Trophoblast cell (in vitro differentiated cells and primary cell): ENCODE results near the gene AGBL4.

Experiments
- DNase-seq, 2 donors: peaks; one replicate each; pipeline ENCODE4 v3.0.0-alpha.2; 2016
- H2AFZ ChIP-seq: 2 replicates; pipeline ENCODE4 v1.6.1; 2013; ENCODE audit warnings: low read length, moderate library complexity, mild to moderate bottlenecking; ENCODE audit not compliant: insufficient read depth, poor library complexity
- H2AK5ac ChIP-seq: 2 replicates; pipeline ENCODE4 v1.6.1; 2013; ENCODE audit warnings: mild to moderate bottlenecking, low read length
- H2BK120ac ChIP-seq: 2 replicates; pipeline ENCODE4 v1.6.1; 2013; ENCODE audit warnings: low read length, mild to moderate bottlenecking, moderate library complexity; ENCODE audit not compliant: insufficient read depth, poor library complexity
- H2BK12ac ChIP-seq: 2 replicates; pipeline ENCODE4 v1.6.1; 2013; ENCODE audit warnings: mild to moderate bottlenecking, low read length, moderate library complexity
- H2BK5ac ChIP-seq: 2 replicates; pipeline ENCODE4 v1.6.1; 2013; ENCODE audit warnings: low read length, low read depth, moderate library complexity, mild to moderate bottlenecking; ENCODE audit not compliant: poor library complexity
- H3K14ac ChIP-seq: 2 replicates; pipeline ENCODE4 v1.6.1; 2013; ENCODE audit warnings: mild to moderate bottlenecking, low read length
- H3K18ac ChIP-seq: 2 replicates; pipeline ENCODE4 v1.6.1; 2013; ENCODE audit warnings: mild to moderate bottlenecking, low read length
- H3K23ac ChIP-seq: 2 replicates; pipeline ENCODE4 v1.6.1; 2013; ENCODE audit warnings: low read length
- H3K27ac ChIP-seq: 2 replicates; pipeline ENCODE4 v1.5.1; 2013; ENCODE audit warnings: low read depth, mild to moderate bottlenecking, inconsistent platforms, low read length, moderate library complexity
- H3K27me3 ChIP-seq: 2 replicates; pipeline ENCODE4 v1.6.1; 2013; ENCODE audit warnings: inconsistent platforms, mild to moderate bottlenecking, low read length, moderate library complexity; ENCODE audit not compliant: insufficient read depth
- H3K36me3 ChIP-seq, 2 experiments: 1 replicate in 1 of 2; 2 replicates in 1 of 2; pipeline ENCODE4 v1.6.1; 2013; ENCODE audit warnings: low read length in 2 of 2, mild to moderate bottlenecking in 2 of 2, moderate library complexity in 1 of 2; ENCODE audit not compliant: insufficient read depth in 2 of 2, control insufficient read depth in 1 of 2
- H3K4ac ChIP-seq: 2 replicates; pipeline ENCODE4 v1.6.1; 2013; ENCODE audit warnings: low read depth, mild to moderate bottlenecking, low read length, moderate library complexity
- H3K4me1 ChIP-seq, 2 experiments: 1 replicate in 1 of 2; 2 replicates in 1 of 2; pipeline ENCODE4 v1.6.1; 2013; ENCODE audit warnings: low read length in 2 of 2, mild to moderate bottlenecking in 2 of 2, moderate library complexity in 1 of 2; ENCODE audit not compliant: insufficient read depth in 2 of 2, control insufficient read depth in 1 of 2
- H3K4me2 ChIP-seq: 2 replicates; pipeline ENCODE4 v1.6.1; 2013; ENCODE audit warnings: inconsistent platforms, mild to moderate bottlenecking, low read length, moderate library complexity
- H3K4me3 ChIP-seq: 2 replicates; pipeline ENCODE4 v1.5.1; 2013; ENCODE audit warnings: mild to moderate bottlenecking, low read depth, low read length, inconsistent platforms
- H3K79me1 ChIP-seq: one replicate; pipeline ENCODE4 v1.6.1; 2013; ENCODE audit warnings: low read length
- H3K79me2 ChIP-seq: 2 replicates; pipeline ENCODE4 v1.6.1; 2013; ENCODE audit warnings: low read length, mild to moderate bottlenecking; ENCODE audit not compliant: control insufficient read depth, insufficient read depth, poor library complexity
- H3K9ac ChIP-seq: 2 replicates; pipeline ENCODE4 v1.6.1; 2013; ENCODE audit warnings: mild to moderate bottlenecking, low read length
- H3K9me3 ChIP-seq: 2 replicates; pipeline ENCODE4 v1.6.1; 2013; ENCODE audit warnings: low read depth, mild to moderate bottlenecking, control low read depth, inconsistent platforms, low read length; ENCODE audit not compliant: insufficient read depth
- H4K12ac ChIP-seq: 2 replicates; pipeline ENCODE4 v1.6.1; 2013; ENCODE audit warnings: low read depth, mild to moderate bottlenecking, low read length, moderate library complexity
- H4K8ac ChIP-seq: 2 replicates; pipeline ENCODE4 v1.6.1; 2013; ENCODE audit warnings: low read depth, mild to moderate bottlenecking, low read length, moderate library complexity
- H4K91ac ChIP-seq: one replicate; pipeline ENCODE4 v1.6.1; 2013; ENCODE audit warnings: low read depth, mild to moderate bottlenecking, low read length, moderate library complexity
- WGBS: extraction: QIAGEN DNeasy Blood & Tissue Kit; methylation state at CpG from one replicate; pipeline ENCODE4 v1.1.7; 2013; ENCODE audit warnings: missing lambda C conversion rate; ENCODE audit not compliant: insufficient read length, insufficient coverage; ENCODE audit errors: extremely low coverage; 5-methylcytosine and 5-hydroxymethylcytosine counted together

The AGBL4 gene

DNA sequence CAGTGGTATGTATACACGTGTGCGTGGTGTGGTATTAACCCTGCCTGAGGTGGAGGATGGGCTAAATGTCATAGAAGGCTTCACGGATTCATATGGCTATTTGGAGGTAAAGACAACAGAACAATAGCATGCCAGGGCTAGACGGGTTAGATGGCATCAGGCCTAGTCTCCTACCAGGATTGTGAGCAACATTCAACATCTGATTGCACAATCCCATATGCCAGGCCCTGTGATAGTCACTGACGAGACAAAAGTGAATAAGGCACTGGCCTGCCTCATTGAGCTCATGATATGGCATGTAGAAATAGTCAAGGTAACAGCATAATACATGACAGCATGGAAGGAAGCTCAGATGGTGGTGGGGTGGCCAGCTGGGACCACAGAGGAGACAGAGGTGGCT lies 1079.9 kb downstream of the AGBL4 start:
- no peak overlapping the region for H2BK12ac ChIP-seq
- H3K4me3 ChIP-seq = no peak overlapping the region
- H2AK5ac ChIP-seq = no peak overlapping the region
- H3K27ac ChIP-seq = no peak overlapping the region
- H3K14ac ChIP-seq = no peak overlapping the region
- H3K18ac ChIP-seq = no peak overlapping the region
- no peak overlapping the region for H3K4me2 ChIP-seq
- H4K8ac ChIP-seq = no peak overlapping the region
- no peaks in the 10 kb centered on the region for H3K79me2 ChIP-seq
- H3K23ac ChIP-seq = no peak overlapping the region
- DNase-seq = no peak
- H3K4me1 ChIP-seq = no peaks in the 10 kb centered on the region
- H3K79me1 ChIP-seq = no peaks in the 10 kb centered on the region
- no peaks in the 10 kb centered on the region for H3K9me3 ChIP-seq
- H2AFZ ChIP-seq = no peak overlapping the region
- H3K27me3 ChIP-seq = no peaks in the 10 kb centered on the region
- H2BK120ac ChIP-seq = no peak overlapping the region
- H4K91ac ChIP-seq = no peak overlapping the region
- no peak overlapping the region for H4K12ac ChIP-seq
- no CpG with 5 or more reads among the region's 5 CpGs for WGBS
- H3K9ac ChIP-seq = no peak overlapping the region
- H3K4ac ChIP-seq = no peak overlapping the region
- H2BK5ac ChIP-seq = no peak overlapping the region
- no peaks in the 10 kb centered on the region for H3K36me3 ChIP-seq

GRCh38 chr1:48943393-48943792 lies 1080.4 kb downstream of the AGBL4 start:
- no peak overlapping the region for H4K8ac ChIP-seq
- H3K18ac ChIP-seq = no peak overlapping the region
- no peak overlapping the region for H2BK120ac ChIP-seq
- H3K79me2 ChIP-seq = no peaks in the 10 kb centered on the region
- no peak overlapping the region for H3K9ac ChIP-seq
- H3K9me3 ChIP-seq = no peaks in the 10 kb centered on the region
- DNase-seq = no peak
- H3K4me1 ChIP-seq = no peaks in the 10 kb centered on the region
- no peak overlapping the region for H3K23ac ChIP-seq
- no peak overlapping the region for H3K4me3 ChIP-seq
- no peak overlapping the region for H2BK5ac ChIP-seq
- no peak overlapping the region for H3K27ac ChIP-seq
- no peak overlapping the region for H3K4me2 ChIP-seq
- no peak overlapping the region for H2AK5ac ChIP-seq
- H4K12ac ChIP-seq = no peak overlapping the region
- no peak overlapping the region for H2AFZ ChIP-seq
- H3K79me1 ChIP-seq = no peaks in the 10 kb centered on the region
- WGBS = no CpG with 5 or more reads among the region's 1 CpG
- H3K36me3 ChIP-seq = no peaks in the 10 kb centered on the region
- H3K14ac ChIP-seq = no peak overlapping the region
- no peak overlapping the region for H3K4ac ChIP-seq
- no peak overlapping the region for H2BK12ac ChIP-seq
- no peaks in the 10 kb centered on the region for H3K27me3 ChIP-seq
- H4K91ac ChIP-seq = no peak overlapping the region

DNA sequence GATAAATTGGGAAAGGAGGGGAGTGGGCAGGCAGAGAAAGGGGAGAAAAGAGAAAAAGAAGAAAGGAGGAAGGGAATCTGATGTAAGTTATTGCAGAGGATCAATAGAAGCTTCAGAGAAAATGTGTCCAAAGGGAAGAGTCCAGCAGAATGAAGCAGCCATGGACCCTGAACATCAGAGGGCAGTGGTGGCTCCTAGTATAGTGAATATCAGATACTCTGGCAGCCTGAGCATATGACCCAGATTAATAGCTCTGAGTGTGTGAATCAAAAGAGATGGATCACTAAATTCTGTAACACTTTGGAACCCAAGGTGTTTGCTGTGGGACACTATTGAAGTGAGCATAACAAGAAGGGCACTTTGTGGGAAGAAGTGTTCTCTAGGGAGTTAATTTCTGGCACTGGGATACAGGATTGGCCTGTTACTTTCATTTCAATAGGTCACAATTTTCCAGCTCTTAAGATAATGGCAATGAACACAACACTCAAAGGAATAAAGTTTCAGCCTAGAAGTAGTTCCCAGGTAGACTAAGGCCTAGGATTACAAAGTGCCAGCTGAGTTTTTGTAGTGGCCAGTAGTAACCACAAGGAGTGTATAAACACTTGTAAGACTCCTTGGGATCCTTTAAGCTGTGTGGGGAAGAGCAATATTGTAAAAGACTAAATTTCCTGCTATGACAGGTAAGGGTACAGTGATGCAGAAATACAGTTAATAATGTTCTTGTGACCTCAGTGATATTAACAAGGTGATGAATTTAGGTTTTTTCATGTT lies 1082.6 kb downstream of the AGBL4 start:
- Histone ChIP-seq H3K4ac (no peak overlapping the region), H3K27ac (no peak overlapping the region), H2AK5ac (no peak overlapping the region), H3K79me2 (no peaks in the 10 kb centered on the region), H3K36me3 (no peaks in the 10 kb centered on the region), H4K12ac (no peak overlapping the region), H3K79me1 (no peaks in the 10 kb centered on the region), H2BK12ac (no peak overlapping the region), H3K9ac (no peak overlapping the region), H3K9me3 (no peaks in the 10 kb centered on the region), H2AFZ (no peak overlapping the region), H3K14ac (no peak overlapping the region), H3K27me3 (no peaks in the 10 kb centered on the region), H3K4me3 (no peak overlapping the region), H3K18ac (no peak overlapping the region), H3K23ac (no peak overlapping the region), H4K91ac (no peak overlapping the region), H3K4me2 (no peak overlapping the region), H2BK120ac (no peak overlapping the region), H2BK5ac (no peak overlapping the region), H4K8ac (no peak overlapping the region), H3K4me1 (no peaks in the 10 kb centered on the region)
- DNase-seq = no peak

DNA sequence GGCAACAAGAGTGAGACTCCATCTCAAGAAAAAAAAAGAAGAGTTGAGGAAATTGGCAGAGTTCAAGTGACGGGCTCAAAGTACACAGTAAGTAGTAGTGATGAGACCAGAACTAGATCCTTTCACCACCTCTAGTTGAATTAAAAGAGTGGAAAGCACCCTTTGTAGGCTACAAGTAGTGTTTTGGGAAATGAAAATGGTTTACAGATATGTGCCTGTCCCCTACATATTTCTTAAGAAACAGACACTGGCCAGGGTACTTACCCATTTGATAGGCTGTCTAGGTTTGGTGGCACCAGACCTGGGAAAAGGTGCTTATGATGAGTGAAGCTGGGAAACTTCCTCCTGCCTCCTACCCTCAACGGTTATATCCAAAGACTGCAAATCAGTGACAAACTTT lies 1083.4 kb downstream of the AGBL4 start:
- Histone ChIP-seq H3K79me1 (no peaks in the 10 kb centered on the region), H3K4me1 (no peaks in the 10 kb centered on the region), H3K14ac (no peak overlapping the region), H2AFZ (no peak overlapping the region), H3K4ac (no peak overlapping the region), H3K79me2 (no peaks in the 10 kb centered on the region), H4K12ac (no peak overlapping the region), H4K8ac (no peak overlapping the region), H2AK5ac (no peak overlapping the region), H3K9me3 (no peaks in the 10 kb centered on the region), H3K4me3 (no peak overlapping the region), H4K91ac (no peak overlapping the region), H3K36me3 (no peaks in the 10 kb centered on the region), H3K18ac (no peak overlapping the region), H2BK120ac (no peak overlapping the region), H2BK12ac (no peak overlapping the region), H3K23ac (no peak overlapping the region), H3K27ac (no peak overlapping the region), H3K27me3 (no peaks in the 10 kb centered on the region), H3K9ac (no peak overlapping the region), H3K4me2 (no peak overlapping the region), H2BK5ac (no peak overlapping the region)
- WGBS = no CpG with 5 or more reads among the region's 2 CpGs
- no peak for DNase-seq
